HepG2 (cell line): ENCODE measurements around the gene CDT1. TPM values are rescaled to one million over a fixed set of nuclear protein-coding genes. Genes with fewer than 3 reads are reported as not detected.

Source experiments
- ATAC-seq: fragments of 200-7000 bp; cut with Tn5 transposase; 3 replicates; pipeline ENCODE4 v1.9.1; 2020; ENCODE audit warnings: mild to moderate bottlenecking, moderate library complexity
- BruUV-seq: library from RNA; stranded (reverse); fragments of 400-500 nt; replicated peaks from 2 replicates; lab custom pipeline; 2021; lab: Mats Ljungman, UMichigan
- CTCF ChIA-PET: fragments of 300-600 bp; formaldehyde crosslinking; extraction: SDS; loops from one replicate; lab custom pipeline; 2021; ENCODE audit warnings: low total read pairs, inconsistent platforms, low intra/inter-chr PET ratio; lab: Yijun Ruan, JAX
- POLR2A ChIA-PET: fragments of 350-600 bp; sonication (Branson Sonifier 250); formaldehyde crosslinking; loops from one replicate; lab custom pipeline; 2020; ENCODE audit warnings: antibody characterized with exemption, inconsistent platforms; lab: Yijun Ruan, JAX
- DNase-seq: peaks from one replicate; pipeline ENCODE4 v3.0.0-alpha.2; 2015; ENCODE audit warnings: low spot score
- FAIRE-seq: peaks from 3 replicates; lab custom pipeline; 2011; peaks lifted over from hg19 to GRCh38; lab: Jason Lieb, UNC
- H2AFZ ChIP-seq: one replicate; pipeline ENCODE4 v1.6.1; 2011; ENCODE audit warnings: low read length, inconsistent platforms
- H3K27ac ChIP-seq: fragments of 300-600 bp; 3 replicates; pipeline ENCODE4 v1.8.0; 2011; ENCODE audit warnings: mixed run types, mild to moderate bottlenecking, mixed read lengths, low read length, inconsistent platforms; ENCODE audit not compliant: insufficient read depth; ENCODE audit errors: extremely low read length
- H3K27me3 ChIP-seq, 2 experiments: fragments of 200-600 bp in 1 of 2; 2 replicates in 1 of 2; 3 replicates in 1 of 2; pipeline versions ENCODE4 v1.6.0 to v1.8.0; 2011; ENCODE audit warnings: low read length in 2 of 2, mild to moderate bottlenecking in 2 of 2, moderate library complexity in 2 of 2, inconsistent platforms in 1 of 2; ENCODE audit not compliant: insufficient read depth in 2 of 2, control insufficient read depth in 1 of 2
- H3K36me3 ChIP-seq, 2 experiments: fragments of 200-600 bp in 1 of 2; replicated peaks in 1 of 2; 2 replicates in 1 of 2; 3 replicates in 1 of 2; pipeline versions ENCODE4 v1.5.1 to v1.8.0; 2011; ENCODE audit warnings: low read length in 2 of 2, inconsistent platforms in 1 of 2; ENCODE audit not compliant: insufficient read depth in 2 of 2, control insufficient read depth in 1 of 2
- H3K4me1 ChIP-seq: 2 replicates; pipeline ENCODE4 v1.5.1; 2012; ENCODE audit warnings: low read length, inconsistent platforms; ENCODE audit not compliant: insufficient read depth
- H3K4me2 ChIP-seq: 2 replicates; pipeline ENCODE4 v1.6.0; 2011; ENCODE audit warnings: low read depth, low read length, inconsistent platforms
- H3K4me3 ChIP-seq, 3 experiments: fragments of 200-600 bp in 1 of 3; sonication (generic), shearing (Covaris generic) in 1 of 3; replicated peaks in 1 of 3; 2 replicates each; pipeline ENCODE4 v1.5.1; 2011 to 2016; ENCODE audit warnings: low read length in 3 of 3, inconsistent platforms in 2 of 3, low read depth in 2 of 3, mild to moderate bottlenecking in 2 of 3, control low read depth in 1 of 3, mixed read lengths in 1 of 3; ENCODE audit not compliant: insufficient read depth in 1 of 3
- H3K79me2 ChIP-seq: one replicate; pipeline ENCODE4 v1.6.1; 2011; ENCODE audit warnings: low read length, inconsistent platforms; ENCODE audit not compliant: insufficient read depth
- H3K9ac ChIP-seq: 2 replicates; pipeline ENCODE4 v1.6.0; 2011; ENCODE audit warnings: mild to moderate bottlenecking, low read depth, low read length, inconsistent platforms; ENCODE audit not compliant: insufficient read depth
- H3K9me3 ChIP-seq: 2 replicates; pipeline ENCODE4 v1.5.1; 2012; ENCODE audit warnings: mild to moderate bottlenecking, low read length
- H4K20me1 ChIP-seq: 2 replicates; pipeline ENCODE4 v1.6.0; 2011; ENCODE audit warnings: inconsistent platforms, mild to moderate bottlenecking, low read length, moderate library complexity; ENCODE audit not compliant: insufficient read depth
- BORCS8-MEF2B ChIP-seq: sonication (generic); formaldehyde crosslinking; IDR thresholded peaks from 2 replicates; pipeline ENCODE4 v1.8.0; 2022; ENCODE audit warnings: mild to moderate bottlenecking, missing genetic modification reagents
- HOXD1 ChIP-seq: sonication (generic); formaldehyde crosslinking; IDR thresholded peaks from 2 replicates; pipeline ENCODE4 v1.5.0; 2020; ENCODE audit warnings: missing genetic modification reagents
- IRF1 ChIP-seq: sonication (generic); formaldehyde crosslinking; IDR thresholded peaks from 2 replicates; pipeline ENCODE4 v1.4.0; 2020; ENCODE audit warnings: low read depth, mild to moderate bottlenecking, missing genetic modification reagents
- NFIB ChIP-seq: sonication (generic); formaldehyde crosslinking; IDR thresholded peaks from 2 replicates; pipeline ENCODE4 v1.9.0; 2021; ENCODE audit warnings: missing genetic modification reagents, mild to moderate bottlenecking, borderline replicate concordance
- NR2F2 ChIP-seq: IDR thresholded peaks from 2 replicates; pipeline ENCODE4 v1.6.1; 2012; ENCODE audit warnings: low read depth, inconsistent platforms, borderline replicate concordance
- SMC3 ChIP-seq: IDR thresholded peaks from 2 replicates; pipeline ENCODE4 v1.6.1; 2011; ENCODE audit warnings: low read length, improper control_type of control experiment
- SNAPC4 ChIP-seq: sonication (generic); formaldehyde crosslinking; IDR thresholded peaks from 2 replicates; pipeline ENCODE4 v1.4.0; 2020; ENCODE audit warnings: mild to moderate bottlenecking, missing genetic modification reagents
- ZBTB21 ChIP-seq: sonication (generic); formaldehyde crosslinking; IDR thresholded peaks from 2 replicates; pipeline ENCODE4 v1.4.0; 2020; ENCODE audit warnings: missing genetic modification reagents
- ZBTB39 ChIP-seq: sonication (generic); formaldehyde crosslinking; IDR thresholded peaks from 2 replicates; pipeline ENCODE4 v1.5.0; 2020; ENCODE audit warnings: missing genetic modification reagents
- ZFP36L1 ChIP-seq: sonication (generic); formaldehyde crosslinking; IDR thresholded peaks from 2 replicates; pipeline ENCODE4 v1.8.0; 2022; ENCODE audit warnings: mild to moderate bottlenecking, missing genetic modification reagents, moderate library complexity
- ZNF30 ChIP-seq: sonication (generic); formaldehyde crosslinking; IDR thresholded peaks from 2 replicates; pipeline ENCODE4 v1.5.0; 2020; ENCODE audit warnings: mild to moderate bottlenecking, missing genetic modification reagents
- ZNF34 ChIP-seq: sonication (generic); formaldehyde crosslinking; IDR thresholded peaks from 2 replicates; pipeline ENCODE4 v1.4.0; 2020; ENCODE audit warnings: mild to moderate bottlenecking, missing genetic modification reagents, borderline replicate concordance
- ZNF432 ChIP-seq: sonication (generic); formaldehyde crosslinking; IDR thresholded peaks from 2 replicates; pipeline ENCODE4 v1.5.0; 2020; ENCODE audit warnings: missing genetic modification reagents, mild to moderate bottlenecking, borderline replicate concordance
- ZNF672 ChIP-seq: sonication (generic); formaldehyde crosslinking; IDR thresholded peaks from 2 replicates; pipeline ENCODE4 v1.8.1; 2022; ENCODE audit warnings: missing genetic modification reagents
- WGBS: methylation state at CpG from one replicate; pipeline ENCODE4 v1.1.6; 2017; ENCODE audit warnings: low lambda C conversion rate; 5-methylcytosine and 5-hydroxymethylcytosine counted together
- in situ Hi-C: cut with HindIII; loops from 2 replicates; pipeline ENCODE4 v1.10.0; 2017; ENCODE audit warnings: low pct_unique_long_range_greater_than_20kb; ENCODE audit not compliant: extremely low pct_ligation_motif_present
- intact Hi-C: fragments of 100-400 bp; cut with micrococcal nuclease; formaldehyde crosslinking; loops from one replicate; pipeline ENCODE4 v1.10.0; 2022; ENCODE audit not compliant: unreplicated experiment
- polyA plus RNA-seq, 8 experiments: library from polyadenylated mRNA; depleted of rRNA in 3 of 8; stranded (reverse) in 7 of 8; unstranded in 1 of 8; fragments of >200 nt; fragmentation: Illumina TruSeq in 4 of 8; extraction: Trizol in 4 of 8; gene quantifications; 2 replicates each; pipeline versions ENCODE4 v1.2.1 to v1.2.3, GENCODE V29; 2011 to 2016; ENCODE audit warnings: low read depth in 4 of 8, missing spikeins in 1 of 8, mixed read lengths in 1 of 8; ENCODE audit not compliant: insufficient read depth in 1 of 8
- total RNA-seq, 5 experiments: library from RNA; depleted of rRNA; stranded (reverse); fragments of >200 nt; fragmentation: Illumina TruSeq; extraction: Trizol; gene quantifications; 2 replicates each; pipeline ENCODE4 v1.2.3, GENCODE V29; 2016; ENCODE audit warnings: low read depth in 1 of 5

CDT1 gene
- total and polyA plus RNA-seq, 2 of the 13 experiments (the other 11 are each of a cell fraction or from before 2014, with no cell fraction given) = 23.1 to 23.8 TPM

GRCh38 chr16:88856828-88857727, 53.5 kb downstream of the CDT1 start, which contains the start of the genes GALNS and TRAPPC2L:
Gene GALNS, minus strand, starts transcription at chr16:88856947. Its CDS starts 70 bp downstream, at chr16:88856877.
Gene TRAPPC2L, plus strand, starts transcription at chr16:88857127. Its CDS starts 24 bp downstream, at chr16:88857151.
- Histone ChIP-seq H3K4me1 (peaks cover 15% of the 10 kb centered on the region), H3K4me3 (peak within 1 kb of the TSS; percentile 68 to 100 (median 98)), H3K9ac (peak within 1 kb of the TSS; percentile 82), H3K27me3 (no peaks in the 10 kb centered on the region; a peak in 1 of 5 replicates), H4K20me1 (no peaks in the 10 kb centered on the region), H2AFZ (peak within 1 kb of the TSS; percentile 74), H3K9me3 (no peaks in the 10 kb centered on the region), H3K36me3 (peaks cover 12 to 28% of the 10 kb centered on the region in 2 experiments), H3K79me2 (peaks cover 12% of the 10 kb centered on the region), H3K27ac (peak within 1 kb of the TSS; percentile 62), H3K4me2 (peak within 1 kb of the TSS; percentile 84)
- FAIRE-seq (peak; percentile 70), DNase-seq (peak; percentile 89), ATAC-seq (peak; percentile 81)
- WGBS = 2% methylated on average over 57 of the region's 87 CpGs
- in situ Hi-C loops (loop anchor here (5.0 kb wide), 2 partner anchors 45 to 100 kb away; partner anchors contain the start of gene APRT), intact Hi-C loops (loop anchor here (1.0 to 5.0 kb wide), 3 partner anchors 18 to 100 kb away; no protein-coding TSS in a partner anchor)
- no TSS peak for BruUV-seq
- CTCF ChIA-PET = interaction anchor here (1.5 to 2.3 kb wide), 4 partner anchors 18 to 119 kb away, joined by 8 to 22 read pairs (median 12); no protein-coding TSS in a partner anchor
- POLR2A ChIA-PET = interaction anchor here (0.6 to 2.3 kb wide), 12 partner anchors 8 to 360 kb away, joined by 3 to 29 read pairs (median 5); partner anchors contain the start of genes APRT, CDH15, PIEZO1 and ZNF778
- peak; percentile 59 for TF ChIP-seq HOXD1 (CRISPR knock-in tag)
- no peak for TF ChIP-seq ZNF432
- no peak for TF ChIP-seq ZNF672 (CRISPR knock-in tag)
- TF ChIP-seq ZBTB21 = no peak
- no peak for TF ChIP-seq SMC3
- peak; percentile 83; the same call in 1 of the 2 replicates for TF ChIP-seq SNAPC4
- TF ChIP-seq ZNF34 = peak; percentile 18; the same call in 1 of the 2 replicates
- no peak for TF ChIP-seq BORCS8-MEF2B (CRISPR knock-in tag)
- no peak; the same call in 1 of the 2 replicates for TF ChIP-seq NR2F2
- no peak for TF ChIP-seq NFIB (CRISPR knock-in tag)
- TF ChIP-seq ZBTB39 (CRISPR knock-in tag) = no peak
- TF ChIP-seq IRF1 (CRISPR knock-in tag) = no peak
- no peak for TF ChIP-seq ZNF30 (CRISPR knock-in tag)
- no peak for TF ChIP-seq ZFP36L1 (CRISPR knock-in tag)
